Stimulated activated CD4-positive, alpha-beta T cell treated with anti-CD3 and anti-CD28 coated beads, Interleukin-15, amount 100 ng/mL, for 48 hours (primary cell): ENCODE measurements around the gene DPYSL5.

ENCODE experiments used
- DNase-seq, 2 donors: peaks; one replicate each; pipeline ENCODE4 v3.0.0-alpha.2; 2020; ENCODE audit warnings: low read depth in 2 of 2

The DPYSL5 gene

GRCh38 chr2:26845021-26845420 lies 2.9 kb upstream of the DPYSL5 start:
- no peak for DNase-seq

GRCh38 chr2:26846334-26847306 lies 1.3 kb upstream of the DPYSL5 start:
- peak; percentile 31 to 45 for DNase-seq

- DNase-seq = no peak
Measured at GRCh38 chr2:26847307-26847654, 651 bp upstream of the DPYSL5 start.

GRCh38 chr2:26848336-26849055 lies 564 bp downstream of the DPYSL5 start:
- no peak for DNase-seq

GRCh38 chr2:26849056-26849999 lies 1.4 kb downstream of the DPYSL5 start:
- DNase-seq = no peak

- no peak for DNase-seq
Measured at GRCh38 chr2:26850000-26850431, 2.1 kb downstream of the DPYSL5 start.

- no peak for DNase-seq
Measured at GRCh38 chr2:26850505-26850904, 2.6 kb downstream of the DPYSL5 start.

- no peak for DNase-seq
Measured at GRCh38 chr2:26852405-26853306, 4.7 kb downstream of the DPYSL5 start.

- DNase-seq = no peak
Measured at GRCh38 chr2:26853751-26854150, 5.8 kb downstream of the DPYSL5 start.

- no peak for DNase-seq
Measured at GRCh38 chr2:26854283-26854827, 6.4 kb downstream of the DPYSL5 start.

GRCh38 chr2:26855466-26855865 lies 7.5 kb downstream of the DPYSL5 start:
- DNase-seq = no peak

- DNase-seq = no peak
Measured at GRCh38 chr2:26859622-26860021, 11.7 kb downstream of the DPYSL5 start.

- DNase-seq = no peak
Measured at GRCh38 chr2:26860211-26860850, 12.4 kb downstream of the DPYSL5 start.

- no peak for DNase-seq
Measured at GRCh38 chr2:26861610-26862224, 13.8 kb downstream of the DPYSL5 start.

GRCh38 chr2:26864226-26864625 lies 16.3 kb downstream of the DPYSL5 start:
- no peak for DNase-seq

- no peak for DNase-seq
Measured at GRCh38 chr2:26864646-26865045, 16.7 kb downstream of the DPYSL5 start.

- no peak for DNase-seq
Measured at GRCh38 chr2:26870585-26871095, 22.7 kb downstream of the DPYSL5 start.

GRCh38 chr2:26873286-26873983 lies 25.5 kb downstream of the DPYSL5 start:
- DNase-seq = no peak

GRCh38 chr2:26874514-26874913 lies 26.6 kb downstream of the DPYSL5 start:
- DNase-seq = no peak
